ENCODE data around the gene RABGAP1L.
"Not testable (repeated sequence)": the region's sequence is repeated elsewhere in the genome, so short reads cannot be mapped to it uniquely, and the experiment has no call there.

Gene RABGAP1L

GRCh38 chr1:174884038-174884437 lies 724.7 kb downstream of the RABGAP1L start:
- no peak for DNase-seq (ENCODE audit: low read depth)

- DNase-seq (ENCODE audit: low read depth), result no peak
Observed at GRCh38 chr1:174884566-174884965, 725.2 kb downstream of the RABGAP1L start.

- no peak for DNase-seq (ENCODE audit: low read depth)
Observed at GRCh38 chr1:174890024-174890423, 730.7 kb downstream of the RABGAP1L start.

GRCh38 chr1:174892016-174892415 lies 732.7 kb downstream of the RABGAP1L start:
- no peak for DNase-seq (ENCODE audit: low read depth)

- DNase-seq (ENCODE audit: low read depth), result no peak
Observed at GRCh38 chr1:174894117-174894762, 734.9 kb downstream of the RABGAP1L start.

- DNase-seq (ENCODE audit: low read depth), result not testable (repeated sequence)
Observed at GRCh38 chr1:174895610-174896009, 736.3 kb downstream of the RABGAP1L start.

GRCh38 chr1:174898102-174898797 lies 738.9 kb downstream of the RABGAP1L start:
- no peak for DNase-seq (ENCODE audit: low read depth)

- no peak for DNase-seq (ENCODE audit: low read depth)
Observed at GRCh38 chr1:174900317-174900716, 741.0 kb downstream of the RABGAP1L start.

GRCh38 chr1:174902531-174903099 lies 743.3 kb downstream of the RABGAP1L start:
- DNase-seq (ENCODE audit: low read depth), result no peak

- DNase-seq (ENCODE audit: low read depth), result no peak
Observed at GRCh38 chr1:174911606-174912005, 752.3 kb downstream of the RABGAP1L start.

- no peak for DNase-seq (ENCODE audit: low read depth)
Observed at GRCh38 chr1:174912264-174912663, 752.9 kb downstream of the RABGAP1L start.

GRCh38 chr1:174913225-174913903 lies 754.0 kb downstream of the RABGAP1L start:
- DNase-seq (ENCODE audit: low read depth), result no peak

- no peak for DNase-seq (ENCODE audit: low read depth)
Observed at GRCh38 chr1:174914991-174915390, 755.7 kb downstream of the RABGAP1L start.

GRCh38 chr1:174916846-174917245 lies 757.5 kb downstream of the RABGAP1L start:
- DNase-seq (ENCODE audit: low read depth), result no peak

GRCh38 chr1:174920093-174920492 lies 760.8 kb downstream of the RABGAP1L start:
- DNase-seq (ENCODE audit: low read depth), result no peak

GRCh38 chr1:174922121-174922520 lies 762.8 kb downstream of the RABGAP1L start:
- DNase-seq (ENCODE audit: low read depth), result no peak

GRCh38 chr1:174923820-174924219 lies 764.5 kb downstream of the RABGAP1L start:
- DNase-seq (ENCODE audit: low read depth), result no peak

GRCh38 chr1:174928541-174928940 lies 769.2 kb downstream of the RABGAP1L start:
- DNase-seq (ENCODE audit: low read depth), result no peak

GRCh38 chr1:174931214-174931613 lies 771.9 kb downstream of the RABGAP1L start:
- DNase-seq (ENCODE audit: low read depth), result no peak

GRCh38 chr1:174932587-174932986 lies 773.3 kb downstream of the RABGAP1L start:
- no peak for DNase-seq (ENCODE audit: low read depth)

GRCh38 chr1:174935961-174936727 lies 776.8 kb downstream of the RABGAP1L start:
- no peak for DNase-seq (ENCODE audit: low read depth)

Data from stimulated activated CD4-positive, alpha-beta T cell treated with anti-CD3 and anti-CD28 coated beads, Interleukin-2, amount 100 ng/mL, for 4 hours (primary cell).